Measurements from ENCODE around the gene MAP3K13. TPM values are rescaled to one million over a fixed set of nuclear protein-coding genes. Genes with fewer than 3 reads are reported as not detected.
"Not testable (repeated sequence)": the region's sequence is repeated elsewhere in the genome, so short reads cannot be mapped to it uniquely, and the experiment has no call there.

MAP3K13 gene
- total RNA-seq, 1 experiment from 2014 or later = 21.0 TPM

DNA sequence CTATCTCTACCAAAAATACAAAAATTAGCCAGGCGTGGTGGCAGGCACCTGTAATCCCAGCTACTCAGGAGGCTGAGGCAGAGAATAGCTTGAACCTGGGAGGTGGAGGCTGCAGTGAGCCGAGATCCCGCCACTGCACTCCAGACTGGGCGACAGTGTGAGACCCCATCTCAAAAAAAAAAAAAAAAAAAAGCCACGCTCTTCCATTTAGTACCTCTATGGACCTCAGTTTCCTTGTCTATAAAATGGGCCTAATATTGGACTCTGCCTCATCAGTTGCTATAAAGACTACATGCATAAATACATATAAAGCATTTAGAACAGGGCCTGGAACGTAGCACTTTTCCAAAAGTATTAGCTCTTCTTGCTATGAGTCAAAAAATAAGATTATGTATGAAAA, 112.0 kb downstream of the MAP3K13 start:
- H3K4me1 ChIP-seq (ENCODE audit: control insufficient read depth in 1 of 2, insufficient read depth in 2 of 2, low read length in 2 of 2) = peaks cover 38 to 53% of the 10 kb centered on the region in 2 experiments
- RAD21 ChIA-PET (ENCODE audit: low non-redundant PET in 1 of 2, low total read pairs in 2 of 2, uncharacterized antibody in 2 of 2, unreplicated experiment in 2 of 2); POLR2A ChIA-PET: not testable (repeated sequence)

DNA sequence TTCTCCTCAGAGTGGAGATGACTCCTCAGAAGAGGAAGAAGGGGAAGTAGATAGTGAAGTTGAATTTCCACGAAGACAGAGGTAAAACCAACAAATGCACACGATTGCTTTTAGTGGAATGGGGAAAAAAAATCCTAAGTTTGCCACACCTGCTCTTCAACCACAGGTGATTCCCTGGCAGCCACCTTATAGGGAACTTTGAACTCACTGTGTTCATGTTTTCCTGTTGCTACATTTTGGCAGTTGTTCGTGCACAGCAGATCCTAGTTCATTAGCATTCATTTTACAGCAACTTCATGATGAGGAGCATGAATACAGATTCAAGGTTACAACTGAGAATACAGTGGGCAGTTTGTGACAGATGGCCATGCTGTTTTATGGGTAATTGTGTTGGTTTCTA, 114.4 kb downstream of the MAP3K13 start:
- Histone ChIP-seq H3K9ac (ENCODE audit: low read length) (no peak overlapping the region), H3K9me3 (ENCODE audit: control insufficient read depth in 1 of 2, insufficient read depth in 1 of 2, low read depth in 1 of 2, low read length in 2 of 2) (no peaks in the 10 kb centered on the region), H2AFZ (ENCODE audit: low read depth, low read length, poor library complexity, severe bottlenecking) (no peak overlapping the region), H3K27ac (ENCODE audit: low read depth, low read length) (no peak overlapping the region), H3K4me3 (replicated peaks in 1 of 2; ENCODE audit: low read depth in 1 of 2, low read length in 2 of 2) (no peak overlapping the region), H3K36me3 (ENCODE audit: control insufficient read depth in 1 of 2, insufficient read depth in 2 of 2, low read length in 2 of 2) (0 out of 4 replicates have a peak, but pooled peaks cover 0 to under 1% of the 10 kb centered on the region in 2 experiments), H3K4me1 (ENCODE audit: control insufficient read depth in 1 of 2, insufficient read depth in 2 of 2, low read length in 2 of 2) (peaks cover 19 to 30% of the 10 kb centered on the region in 2 experiments), H3K4me2 (ENCODE audit: low read length) (no peak overlapping the region), H3K27me3 (ENCODE audit: insufficient read depth, low read length) (no peaks in the 10 kb centered on the region), H3K9me2 (ENCODE audit: insufficient read depth) (no peaks in the 10 kb centered on the region), H3K79me2 (ENCODE audit: insufficient read depth, low read length) (no peaks in the 10 kb centered on the region), H4K20me1 (ENCODE audit: insufficient read depth) (no peaks in the 10 kb centered on the region)
- no peak for TF ChIP-seq POLR2AphosphoS5 (IDR thresholded peaks at IDR 0.05; ENCODE audit: low read depth, low read length)
- no peak for TF ChIP-seq SRF (IDR thresholded peaks at IDR 0.05; ENCODE audit: low read depth)
- TF ChIP-seq, protein P1, sequence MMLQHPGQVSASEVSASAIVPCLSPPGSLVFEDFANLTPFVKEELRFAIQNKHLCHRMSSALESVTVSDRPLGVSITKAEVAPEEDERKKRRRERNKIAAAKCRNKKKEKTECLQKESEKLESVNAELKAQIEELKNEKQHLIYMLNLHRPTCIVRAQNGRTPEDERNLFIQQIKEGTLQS (IDR thresholded peaks at IDR 0.05) = no peak
- BruUV-seq (replicated peaks) = no TSS peak
- POLR2A ChIA-PET = no interaction called here
- intact Hi-C loops (cut with micrococcal nuclease) = no loop called here
- DNase-seq (ENCODE audit: low read depth, low spot score) (no peak), ATAC-seq (no peak)
- CTCF ChIA-PET = no interaction called here
- RAD21 ChIA-PET (ENCODE audit: low non-redundant PET in 1 of 2, low total read pairs in 2 of 2, uncharacterized antibody in 2 of 2, unreplicated experiment in 2 of 2) = no interaction called here

More for the DNA sequence above, 112.0 kb downstream of the MAP3K13 start:
- H3K79me2 ChIP-seq (ENCODE audit: insufficient read depth, low read length); BruUV-seq (replicated peaks); H3K4me2 ChIP-seq (ENCODE audit: low read length); DNase-seq (ENCODE audit: low read depth, low spot score); H2AFZ ChIP-seq (ENCODE audit: low read depth, low read length, poor library complexity, severe bottlenecking); H3K9me3 ChIP-seq (ENCODE audit: control insufficient read depth in 1 of 2, insufficient read depth in 1 of 2, low read depth in 1 of 2, low read length in 2 of 2); H3K27ac ChIP-seq (ENCODE audit: low read depth, low read length); CTCF ChIA-PET; H3K9ac ChIP-seq (ENCODE audit: low read length); H3K27me3 ChIP-seq (ENCODE audit: insufficient read depth, low read length); H3K9me2 ChIP-seq (ENCODE audit: insufficient read depth); H4K20me1 ChIP-seq (ENCODE audit: insufficient read depth); H3K4me3 ChIP-seq (replicated peaks in 1 of 2; ENCODE audit: low read depth in 1 of 2, low read length in 2 of 2); ATAC-seq; H3K36me3 ChIP-seq (ENCODE audit: control insufficient read depth in 1 of 2, insufficient read depth in 2 of 2, low read length in 2 of 2): not testable (repeated sequence)
- intact Hi-C loops (cut with micrococcal nuclease) = loop anchor here (5.0 kb wide), 1 partner anchor 82 kb away; no protein-coding TSS in a partner anchor

Measured in HCT116 (cell line).